ENCODE results near the gene DSTN. TPM values are rescaled to one million over a fixed set of nuclear protein-coding genes. Genes with fewer than 3 reads are reported as not detected.

The DSTN gene
- total RNA-seq, 1 donor, result 550 TPM

DNA sequence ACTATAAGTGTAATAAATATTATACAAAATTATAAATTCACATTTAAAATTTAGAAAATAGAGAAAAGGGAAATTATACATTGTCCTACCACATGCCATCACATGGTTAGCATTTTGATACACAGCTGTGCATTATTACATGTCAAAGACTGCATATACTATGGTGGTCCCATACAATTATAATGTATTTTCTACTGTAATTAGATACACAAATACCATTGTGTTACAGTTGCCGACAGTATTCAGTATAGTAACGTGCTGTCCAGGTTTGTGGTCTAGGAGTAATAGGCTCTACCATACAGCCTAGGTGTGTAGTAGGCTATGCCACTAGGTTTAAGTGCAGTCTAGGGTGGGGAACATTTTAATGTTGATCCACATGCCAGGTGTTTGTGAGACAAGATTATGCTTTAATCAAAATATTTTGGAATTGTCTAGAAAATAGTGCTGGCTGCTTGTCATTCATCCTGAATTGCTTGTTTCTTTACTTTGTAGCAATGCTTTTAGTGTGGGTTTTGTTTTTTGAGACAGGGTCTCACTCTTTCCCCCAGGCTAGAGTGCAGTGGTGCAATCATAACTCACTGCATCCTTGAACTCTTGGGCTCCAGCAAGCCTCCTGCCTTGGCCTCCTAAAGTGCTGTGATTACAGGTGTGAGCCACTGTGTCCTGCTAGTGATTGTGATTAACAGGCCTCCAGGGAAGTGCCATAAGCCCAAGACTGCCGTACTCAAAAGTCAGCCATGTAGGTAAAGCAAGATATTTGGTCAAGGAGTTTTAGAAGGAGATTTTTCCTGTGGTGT is 39.0 kb downstream of the DSTN start:
- no peak for DNase-seq (ENCODE audit: low read depth)
- TF ChIP-seq, protein P1, sequence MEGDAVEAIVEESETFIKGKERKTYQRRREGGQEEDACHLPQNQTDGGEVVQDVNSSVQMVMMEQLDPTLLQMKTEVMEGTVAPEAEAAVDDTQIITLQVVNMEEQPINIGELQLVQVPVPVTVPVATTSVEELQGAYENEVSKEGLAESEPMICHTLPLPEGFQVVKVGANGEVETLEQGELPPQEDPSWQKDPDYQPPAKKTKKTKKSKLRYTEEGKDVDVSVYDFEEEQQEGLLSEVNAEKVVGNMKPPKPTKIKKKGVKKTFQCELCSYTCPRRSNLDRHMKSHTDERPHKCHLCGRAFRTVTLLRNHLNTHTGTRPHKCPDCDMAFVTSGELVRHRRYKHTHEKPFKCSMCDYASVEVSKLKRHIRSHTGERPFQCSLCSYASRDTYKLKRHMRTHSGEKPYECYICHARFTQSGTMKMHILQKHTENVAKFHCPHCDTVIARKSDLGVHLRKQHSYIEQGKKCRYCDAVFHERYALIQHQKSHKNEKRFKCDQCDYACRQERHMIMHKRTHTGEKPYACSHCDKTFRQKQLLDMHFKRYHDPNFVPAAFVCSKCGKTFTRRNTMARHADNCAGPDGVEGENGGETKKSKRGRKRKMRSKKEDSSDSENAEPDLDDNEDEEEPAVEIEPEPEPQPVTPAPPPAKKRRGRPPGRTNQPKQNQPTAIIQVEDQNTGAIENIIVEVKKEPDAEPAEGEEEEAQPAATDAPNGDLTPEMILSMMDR (IDR thresholded peaks at IDR 0.05; ENCODE audit: insufficient read depth, low read depth, low read length), result no peak
- no peak overlapping the region for H3K4me3 ChIP-seq (ENCODE audit: low read depth, low read length)

DNA sequence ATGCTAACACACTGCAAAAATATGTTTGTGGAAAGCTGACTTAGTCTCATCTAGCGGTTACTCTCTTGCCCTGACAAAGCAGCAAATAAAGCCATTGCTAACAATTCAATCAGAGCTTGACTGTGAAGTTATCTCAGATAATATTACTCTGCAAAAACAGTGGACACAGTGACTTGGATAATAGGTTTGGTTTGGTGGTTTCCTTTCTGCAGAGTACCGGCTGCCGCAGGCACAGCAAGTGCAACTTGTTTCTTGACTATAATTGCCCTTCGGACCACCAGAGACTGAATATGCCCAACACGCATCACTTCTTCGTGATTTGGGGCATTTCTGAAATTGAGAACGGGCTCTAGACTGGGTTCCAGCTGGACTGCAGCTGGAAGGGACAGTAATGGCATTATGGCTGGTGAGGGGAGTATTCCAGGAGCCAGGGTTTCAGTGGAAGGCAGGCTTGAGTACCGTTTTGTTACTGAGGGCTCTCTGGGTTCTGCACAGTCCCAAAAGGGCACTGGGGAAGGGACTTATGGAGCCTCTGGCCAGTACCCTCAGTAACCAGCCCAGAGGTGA is 40.0 kb downstream of the DSTN start:
- TF ChIP-seq, protein P1 (IDR thresholded peaks at IDR 0.05; ENCODE audit: insufficient read depth, low read depth, low read length), result no peak
- H3K4me3 ChIP-seq (ENCODE audit: low read depth, low read length), result no peak overlapping the region
- no peak for DNase-seq (ENCODE audit: low read depth)

DNA sequence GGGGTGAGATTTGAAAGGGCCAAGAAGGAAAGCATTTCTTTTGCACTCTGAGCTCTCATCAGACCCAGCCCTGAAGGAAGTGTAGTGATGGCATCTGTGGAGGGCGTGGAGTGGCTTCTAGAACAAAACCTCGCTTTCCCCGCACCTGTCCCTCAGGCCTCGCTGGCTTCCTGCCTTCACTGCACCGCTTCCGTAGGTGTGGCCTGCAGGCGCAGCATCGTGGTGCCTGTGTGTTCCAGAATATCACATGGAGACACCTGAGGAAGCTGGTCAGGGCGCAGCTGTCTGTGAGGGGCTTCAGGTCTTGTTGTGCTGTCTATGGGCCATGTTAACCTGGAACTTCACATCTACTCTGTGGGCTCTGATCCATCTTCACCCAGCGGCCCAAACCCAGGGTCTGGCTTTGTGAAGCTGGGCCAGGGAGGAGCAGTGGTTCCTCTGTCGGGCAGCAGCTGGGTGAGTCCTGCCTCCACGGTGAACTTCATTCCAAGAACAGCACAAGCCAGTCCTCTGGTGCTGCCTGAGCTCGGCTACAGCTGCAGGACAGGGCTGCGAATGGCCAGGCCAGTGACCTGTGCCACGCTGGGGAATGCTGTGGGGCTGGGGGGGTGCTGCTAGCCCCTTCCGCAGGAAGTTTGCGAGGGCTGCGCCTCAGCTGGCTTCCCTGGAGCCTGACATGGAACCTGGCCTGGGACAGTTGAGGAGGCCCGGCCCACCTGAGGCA is 40.9 kb downstream of the DSTN start:
- peak; percentile 17 for DNase-seq (ENCODE audit: low read depth)
- H3K4me3 ChIP-seq (ENCODE audit: low read depth, low read length), result no peak overlapping the region
- TF ChIP-seq, protein P1 (IDR thresholded peaks at IDR 0.05; ENCODE audit: insufficient read depth, low read depth, low read length), result no peak

DNA sequence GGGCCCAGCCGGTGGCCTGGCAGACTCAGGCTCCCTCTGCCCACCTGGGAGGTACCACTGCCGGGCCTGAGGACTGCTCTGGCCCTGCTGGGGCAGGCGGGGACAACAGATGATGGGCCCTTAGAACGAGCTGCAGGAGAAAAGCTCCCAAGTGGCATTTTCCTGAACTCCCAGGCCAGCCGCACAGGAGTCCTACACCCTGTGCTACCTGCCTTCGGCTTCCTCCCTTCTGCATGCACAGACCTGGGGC is 41.3 kb downstream of the DSTN start:
- DNase-seq (ENCODE audit: low read depth), result no peak
- TF ChIP-seq, protein P1 (IDR thresholded peaks at IDR 0.05; ENCODE audit: insufficient read depth, low read depth, low read length), result peak; percentile 40
- H3K4me3 ChIP-seq (ENCODE audit: low read depth, low read length), result no peak overlapping the region

DNA sequence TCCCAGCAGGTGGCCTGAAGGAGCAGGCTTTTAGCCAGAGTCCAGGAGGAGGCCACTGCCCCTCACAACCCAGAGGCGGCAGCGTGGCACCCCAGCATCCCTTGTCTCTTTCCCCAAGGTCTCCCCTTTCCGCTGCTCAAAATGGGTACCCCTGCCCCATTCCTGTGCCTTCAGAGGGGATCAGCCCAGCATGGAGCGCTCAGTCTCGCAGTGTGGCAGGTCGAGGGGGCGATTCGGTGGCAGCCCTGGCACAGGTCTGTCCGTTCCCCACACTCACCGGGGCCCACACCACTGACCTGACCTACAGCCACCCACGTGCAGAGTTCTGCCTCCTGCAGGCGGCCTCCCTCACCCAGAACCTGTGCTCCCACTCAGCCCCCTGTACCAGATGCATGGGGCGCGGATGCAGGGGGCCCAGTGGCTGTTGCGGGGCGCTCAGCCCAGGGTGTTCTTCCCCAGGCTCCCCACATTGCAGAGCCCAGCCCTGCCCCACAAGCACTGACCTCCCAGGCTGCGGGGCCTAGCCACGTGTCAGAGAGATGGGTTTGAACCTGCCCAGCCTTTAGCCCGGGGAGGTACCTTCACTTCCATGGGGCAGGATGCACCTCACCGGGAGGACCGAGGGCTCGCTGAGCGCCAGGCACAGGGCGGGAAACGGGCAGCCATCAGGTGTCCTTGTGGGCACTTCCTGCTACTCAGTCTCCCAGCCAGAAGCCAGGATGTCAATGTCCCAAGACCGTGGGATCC is 41.8 kb downstream of the DSTN start:
- TF ChIP-seq, protein P1 (IDR thresholded peaks at IDR 0.05; ENCODE audit: insufficient read depth, low read depth, low read length), result no peak
- peak; percentile 21 for DNase-seq (ENCODE audit: low read depth)
- H3K4me3 ChIP-seq (ENCODE audit: low read depth, low read length), result no peak overlapping the region

DNA sequence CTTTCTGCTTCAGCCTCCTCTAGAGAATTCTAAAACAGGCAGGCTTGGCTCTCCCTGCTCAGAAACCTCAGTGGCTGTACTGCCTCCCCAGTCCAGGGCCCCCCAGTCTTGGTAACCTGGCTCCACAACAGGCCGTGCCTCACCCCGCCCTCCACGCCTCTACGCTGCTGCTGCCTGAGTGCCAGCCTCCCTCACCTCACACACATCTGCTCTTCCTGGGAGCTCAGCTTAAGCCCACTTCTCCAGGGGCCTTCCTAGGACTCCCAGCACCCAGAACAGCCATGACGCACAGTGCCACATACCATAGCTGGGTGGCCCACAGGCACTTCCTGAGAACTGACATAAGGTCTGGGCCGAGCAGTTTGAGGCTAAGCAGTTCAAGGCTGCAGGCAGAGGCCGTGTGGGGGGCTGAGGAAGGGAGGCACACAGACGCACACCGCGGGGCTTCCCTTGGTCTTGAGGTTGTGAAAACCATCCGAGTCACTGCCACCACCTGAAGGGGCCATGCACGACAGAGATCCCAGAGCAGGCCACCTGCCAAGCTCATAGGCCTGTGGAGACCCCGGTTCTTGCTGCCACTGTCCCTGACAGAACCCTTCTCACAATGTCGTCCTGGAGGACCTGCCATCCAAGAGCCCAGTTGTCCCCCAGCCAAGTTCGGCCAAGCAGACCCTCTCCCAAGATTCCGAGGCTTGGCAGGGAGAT is 42.6 kb downstream of the DSTN start:
- TF ChIP-seq, protein P1 (IDR thresholded peaks at IDR 0.05; ENCODE audit: insufficient read depth, low read depth, low read length), result no peak
- H3K4me3 ChIP-seq (ENCODE audit: low read depth, low read length), result no peak overlapping the region
- DNase-seq (ENCODE audit: low read depth), result peak; percentile 90
